GM12878 (cell line): ENCODE data around the gene NCMAP. TPM values are rescaled to one million over a fixed set of nuclear protein-coding genes. Genes with fewer than 3 reads are reported as not detected.
A peak's percentile ranks its signal among the peaks of the same experiment; 100 is the strongest.

Experiments
- HSF1 ChIP-seq: fragments of 150-350 bp; IDR thresholded peaks from 2 replicates; pipeline ENCODE4 v1.6.1; 2014; ENCODE audit warnings: mild to moderate bottlenecking, low read depth, low read length
- KDM1A ChIP-seq: fragments of 200-600 bp; sonication (generic); IDR thresholded peaks from 2 replicates; pipeline ENCODE4 v1.6.1; 2016; ENCODE audit warnings: borderline replicate concordance
- KLF5 ChIP-seq: fragments of 450-650 bp; IDR thresholded peaks from 2 replicates; pipeline ENCODE4 v1.6.1; 2014; ENCODE audit warnings: mild to moderate bottlenecking; ENCODE audit not compliant: partially characterized antibody
- NR2F1 ChIP-seq: fragments of 450-650 bp; conservative IDR thresholded peaks from 2 replicates; pipeline ENCODE4 v1.6.1; 2017; ENCODE audit warnings: mild to moderate bottlenecking
- PAX5 ChIP-seq: IDR thresholded peaks from 2 replicates; pipeline ENCODE4 v1.6.1; 2011; ENCODE audit warnings: low read depth, low read length, borderline replicate concordance
- PBX3 ChIP-seq: IDR thresholded peaks from 2 replicates; pipeline ENCODE4 v1.6.1; 2011; ENCODE audit warnings: mild to moderate bottlenecking, low read depth, low read length, moderate library complexity; ENCODE audit not compliant: insufficient replicate concordance
- PRDM15 ChIP-seq: fragments of 450-650 bp; formaldehyde crosslinking; IDR thresholded peaks from 2 replicates; pipeline ENCODE4 v1.4.0; 2020; ENCODE audit warnings: mild to moderate bottlenecking, moderate library complexity
- SMAD1 ChIP-seq: fragments of 450-650 bp; IDR thresholded peaks from 2 replicates; pipeline ENCODE4 v1.6.1; 2018; ENCODE audit warnings: mild to moderate bottlenecking, low read depth; ENCODE audit not compliant: partially characterized antibody
- TARDBP ChIP-seq: IDR thresholded peaks from 2 replicates; pipeline ENCODE4 v1.6.1; 2016; ENCODE audit warnings: borderline replicate concordance
- ZBTB11 ChIP-seq: fragments of 450-650 bp; formaldehyde crosslinking; IDR thresholded peaks from 2 replicates; pipeline ENCODE4 v1.5.0; 2022; ENCODE audit warnings: mild to moderate bottlenecking, missing genetic modification characterization
- ZBTB33 ChIP-seq: fragments of 450-650 bp; IDR thresholded peaks from 2 replicates; pipeline ENCODE4 v1.6.1; 2017; ENCODE audit warnings: mild to moderate bottlenecking
- ZBTB40 ChIP-seq: fragments of 450-650 bp; IDR thresholded peaks from 2 replicates; pipeline ENCODE4 v1.6.1; 2016; ENCODE audit warnings: mild to moderate bottlenecking, moderate library complexity, borderline replicate concordance
- polyA plus RNA-seq, 11 experiments: library from polyadenylated mRNA; depleted of rRNA in 4 of 11; unstranded in 6 of 11; stranded (reverse) in 5 of 11; fragments of >200 nt; fragmentation: Nextera tagmentation in 4 of 11; fragmentation: Illumina TruSeq in 1 of 11; extraction: Ambion mirVana in 4 of 11; extraction: Trizol in 1 of 11; gene quantifications; 1 replicate in 1 of 11; 2 replicates in 10 of 11; pipeline versions ENCODE4 v1.2.1 to v1.2.3, GENCODE V29; 2011 to 2016; ENCODE audit warnings: inconsistent platforms in 2 of 11, missing spikeins in 2 of 11, low read depth in 1 of 11
- total RNA-seq, 4 experiments: library from RNA; depleted of rRNA in 3 of 4; stranded (reverse); fragments of >200 nt in 3 of 4; fragmentation: Illumina TruSeq in 1 of 4; extraction: Trizol in 1 of 4; gene quantifications; 2 replicates each; pipeline versions ENCODE4 v1.2.1 to v1.2.3, GENCODE V29; 2013 to 2021

NCMAP gene
- total and polyA plus RNA-seq, 10 of the 15 experiments (the other 5 are each of a cell fraction or from before 2014, with no cell fraction given) = not detected

GRCh38 chr1:24643363-24644099 lies 87.6 kb downstream of the NCMAP start (continued):
- TF ChIP-seq ZBTB11 (CRISPR knock-in tag) (no peak), KLF5 (no peak), PRDM15 (CRISPR knock-in tag) (no peak), HSF1 (no peak), SMAD1 (no peak), NR2F1 (peak; percentile 59; the same call in 1 of the 2 replicates), PBX3 (no peak), PAX5 (no peak), TARDBP (no peak), KDM1A (no peak), ZBTB33 (no peak), ZBTB40 (no peak)
